ENCODE data around the gene NHP2.
"Not testable (repeated sequence)": the region's sequence is repeated elsewhere in the genome, so short reads cannot be mapped to it uniquely, and the experiment has no call there.

The NHP2 gene

DNA sequence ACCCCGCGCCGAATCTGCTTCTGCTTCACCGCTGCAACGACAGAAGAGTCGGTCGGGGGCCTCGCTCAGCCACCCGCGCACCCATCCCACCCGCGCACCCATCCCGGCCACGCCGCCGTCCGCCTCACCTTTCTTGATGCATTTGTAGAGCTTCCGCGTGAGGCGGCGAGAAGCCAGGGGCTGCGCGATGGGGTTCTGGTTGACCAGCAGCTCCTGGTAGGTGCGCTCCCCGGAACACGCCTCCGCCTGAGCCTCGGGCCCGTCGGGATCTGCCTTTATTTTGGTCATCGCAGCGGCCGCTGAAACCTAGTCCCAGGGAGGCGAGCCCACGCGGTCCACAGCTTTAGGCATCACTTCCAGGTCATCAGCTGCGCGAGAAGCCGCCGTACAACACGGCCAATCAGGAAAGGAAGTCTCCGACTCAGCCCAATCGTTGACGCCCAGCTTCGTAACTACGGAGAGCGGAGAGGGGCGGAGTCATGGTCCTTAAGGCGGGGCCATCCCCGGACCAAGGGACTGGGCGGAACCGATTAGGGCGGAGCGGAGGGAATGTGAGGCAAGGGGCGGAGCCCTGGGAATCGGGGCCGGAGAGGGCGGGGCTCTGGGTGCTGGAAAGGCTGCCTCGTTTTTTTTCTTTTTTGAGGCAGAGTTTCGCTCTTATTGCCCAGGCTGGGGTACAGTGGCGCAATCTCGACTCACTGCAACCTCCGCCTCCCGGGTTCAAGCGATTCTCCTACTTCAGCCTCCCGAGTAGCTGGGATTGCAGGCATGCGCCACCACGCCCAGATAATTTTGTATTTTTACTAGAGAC lies at the start of gene NHP2:
NHP2 (minus strand) TSS at position 356 of the 811 bp plus-strand sequence; CDS start at position 288, 68 bp downstream.
- DNase-seq (ENCODE audit: low read depth in 3 of 3), result peak; percentile 97 to 98 (median 97)

DNA sequence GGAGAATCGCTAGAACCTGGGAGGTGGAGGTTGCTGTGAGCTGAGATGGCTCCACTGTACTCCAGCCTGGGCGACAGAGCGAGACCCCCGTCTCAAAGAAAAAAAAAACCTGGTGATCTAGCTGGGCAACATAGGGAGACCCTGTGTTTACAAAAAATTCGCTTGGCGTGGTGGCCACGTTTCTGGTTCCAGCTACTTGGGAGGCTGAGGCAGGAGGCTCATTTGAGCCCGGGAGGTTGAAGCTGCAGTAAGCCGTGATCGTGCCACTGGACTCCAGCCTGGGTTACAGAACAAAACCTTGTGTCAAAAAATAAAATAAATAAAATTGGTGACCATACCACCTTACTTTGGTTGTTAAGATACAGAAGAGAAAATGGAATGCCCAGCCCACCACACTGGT lies 48.9 kb upstream of the NHP2 start:
- DNase-seq (ENCODE audit: low read depth in 3 of 3), result no peak

DNA sequence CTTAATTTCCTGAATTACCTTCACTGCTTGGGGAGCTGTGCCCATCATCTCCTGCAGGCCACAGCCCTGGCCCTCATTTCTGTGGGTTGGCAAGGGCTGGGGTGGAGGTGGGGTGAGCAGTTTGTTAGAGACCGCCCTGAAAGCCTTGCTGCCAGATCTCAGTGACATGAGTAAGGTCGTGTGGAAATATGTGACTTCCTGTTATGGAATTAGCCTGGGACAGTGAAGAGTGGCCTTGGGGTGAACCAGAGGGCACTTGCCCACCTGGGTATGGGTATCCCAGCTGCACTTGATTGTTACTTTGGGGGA lies 48.2 kb upstream of the NHP2 start:
- DNase-seq (ENCODE audit: low read depth in 3 of 3), result no peak

DNA sequence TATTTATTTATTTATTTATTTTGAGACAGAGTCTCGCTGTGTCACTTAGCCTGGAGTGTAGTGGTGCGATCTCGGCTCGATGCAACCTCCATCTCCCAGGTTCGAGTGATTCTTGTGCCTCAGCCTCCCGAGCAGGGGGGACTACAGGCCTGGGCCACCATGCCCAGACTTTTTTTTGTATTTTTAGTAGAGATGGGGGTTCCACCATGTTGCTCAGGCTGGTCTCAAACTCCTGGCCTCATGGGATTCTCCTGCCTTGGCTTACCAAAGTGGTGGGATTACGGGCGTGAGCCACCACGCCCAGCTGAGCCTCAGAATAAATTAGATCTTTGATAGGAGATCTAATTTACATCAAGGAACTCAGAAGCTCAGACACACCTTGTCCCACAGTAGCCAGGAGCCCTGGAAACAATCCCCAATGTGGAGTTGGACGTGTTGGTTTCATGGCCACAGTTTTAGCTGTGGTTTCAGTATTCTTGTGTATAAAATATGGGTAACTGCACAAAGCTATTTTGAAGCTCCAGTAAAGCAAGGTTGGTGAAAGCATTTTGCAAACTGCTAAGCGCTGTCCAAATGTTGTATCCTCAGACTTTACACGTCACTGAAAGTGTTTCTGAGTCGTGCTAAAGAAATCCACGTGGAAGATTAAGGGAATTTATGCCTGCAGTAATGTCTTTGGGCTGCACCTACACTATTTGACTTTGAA lies 47.7 kb upstream of the NHP2 start:
- no peak for DNase-seq (ENCODE audit: low read depth in 3 of 3)

DNA sequence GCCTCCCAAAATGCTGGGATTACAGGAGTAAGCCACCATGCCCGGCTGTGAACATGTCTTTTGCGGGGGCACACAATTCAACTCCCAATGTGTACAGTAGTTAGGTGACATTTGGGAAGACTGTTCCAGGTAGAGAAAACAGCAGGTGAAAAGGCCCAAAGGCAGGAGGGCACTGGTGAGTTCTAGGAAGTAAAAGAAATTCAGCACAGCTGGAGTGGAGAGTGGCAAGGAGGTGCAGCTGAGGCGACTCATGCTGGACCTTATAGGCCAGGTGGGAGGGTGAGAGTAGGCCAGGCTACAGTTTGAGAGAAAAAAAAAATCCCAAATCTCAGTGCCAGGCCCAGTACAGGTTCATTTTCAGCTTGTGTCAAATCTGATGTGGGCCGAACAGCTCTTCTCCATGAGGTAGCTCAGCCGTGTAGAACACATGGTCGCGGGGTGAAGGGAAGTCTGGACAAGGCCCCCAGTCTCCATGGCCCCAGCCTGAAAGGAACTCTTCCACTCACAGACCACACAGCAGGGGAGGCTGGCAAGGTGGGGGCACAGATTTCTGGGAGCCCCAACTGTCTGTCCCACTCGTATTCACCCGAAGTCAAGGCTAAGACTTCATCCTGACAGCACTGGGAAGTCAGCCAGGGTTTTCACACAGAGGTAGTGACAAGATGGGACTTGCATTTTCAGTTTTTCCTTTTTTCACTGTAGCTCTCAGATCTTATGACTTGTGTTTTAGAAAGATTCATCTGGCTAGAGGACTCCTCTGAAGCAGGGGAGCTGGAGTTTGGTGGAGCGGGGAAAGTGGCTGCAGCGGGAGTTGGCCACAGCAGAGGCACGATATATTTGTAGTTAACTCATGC lies 46.1 kb upstream of the NHP2 start:
- no peak for DNase-seq (ENCODE audit: low read depth in 3 of 3)

DNA sequence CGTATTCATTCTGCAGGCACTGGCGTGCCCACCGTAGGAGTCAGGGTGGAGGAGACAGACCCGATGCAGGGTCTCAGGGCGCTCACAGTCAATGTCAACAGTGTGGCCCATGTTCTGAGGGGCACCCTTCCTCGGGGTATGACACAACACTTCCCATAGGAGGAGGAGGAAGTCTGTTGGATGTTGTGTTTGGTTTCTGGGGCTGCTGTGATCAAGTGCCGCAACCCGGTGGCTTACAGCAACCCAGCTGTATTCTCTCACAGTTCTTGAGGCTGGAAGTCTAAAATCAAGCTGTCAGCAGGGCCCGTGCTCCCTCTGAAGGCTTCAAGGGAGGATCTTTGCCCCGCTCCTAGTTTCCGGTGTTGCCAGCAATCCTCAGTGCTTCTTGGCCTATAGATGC lies 45.0 kb upstream of the NHP2 start:
- DNase-seq (ENCODE audit: low read depth in 3 of 3), result no peak

DNA sequence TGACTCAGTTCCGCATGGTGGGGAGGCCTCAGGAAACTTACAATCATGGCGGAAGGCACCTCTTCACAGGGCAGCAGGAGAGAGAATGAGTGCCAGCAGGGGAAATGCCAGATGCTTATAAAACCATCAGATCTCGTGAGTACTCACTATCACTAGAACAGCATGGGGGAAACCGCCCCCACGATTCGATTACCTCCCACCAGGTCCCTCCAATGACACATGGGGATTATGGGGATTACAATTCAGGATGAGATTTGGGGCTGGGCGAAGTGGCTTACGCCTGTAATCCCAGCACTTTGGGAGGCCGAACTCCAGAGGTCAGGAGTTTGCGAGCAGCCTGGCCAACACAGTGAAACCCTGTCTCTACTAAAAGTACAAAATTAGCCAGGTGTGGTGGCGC lies 44.5 kb upstream of the NHP2 start:
- not testable (repeated sequence) for DNase-seq (ENCODE audit: low read depth in 3 of 3)

DNA sequence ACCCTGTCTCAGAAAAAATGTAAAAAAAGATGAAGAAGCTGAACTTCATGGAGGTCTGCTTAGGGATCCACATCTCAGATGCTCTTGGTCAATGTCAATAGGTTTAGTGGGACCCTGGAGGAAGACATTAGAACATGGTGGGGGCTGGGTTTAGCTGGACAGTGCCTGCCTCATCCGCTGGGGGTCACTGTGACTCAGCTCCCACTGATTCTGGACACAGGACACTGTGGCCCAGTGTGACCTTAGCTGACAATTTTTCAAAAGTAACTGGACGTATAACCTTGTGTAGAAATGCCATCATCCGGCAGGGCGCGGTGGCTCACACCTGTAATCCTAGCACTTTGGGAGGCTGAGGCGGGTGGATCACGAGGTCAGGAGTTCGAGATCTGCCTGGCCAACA lies 43.3 kb upstream of the NHP2 start:
- no peak for DNase-seq (ENCODE audit: low read depth in 3 of 3)

DNA sequence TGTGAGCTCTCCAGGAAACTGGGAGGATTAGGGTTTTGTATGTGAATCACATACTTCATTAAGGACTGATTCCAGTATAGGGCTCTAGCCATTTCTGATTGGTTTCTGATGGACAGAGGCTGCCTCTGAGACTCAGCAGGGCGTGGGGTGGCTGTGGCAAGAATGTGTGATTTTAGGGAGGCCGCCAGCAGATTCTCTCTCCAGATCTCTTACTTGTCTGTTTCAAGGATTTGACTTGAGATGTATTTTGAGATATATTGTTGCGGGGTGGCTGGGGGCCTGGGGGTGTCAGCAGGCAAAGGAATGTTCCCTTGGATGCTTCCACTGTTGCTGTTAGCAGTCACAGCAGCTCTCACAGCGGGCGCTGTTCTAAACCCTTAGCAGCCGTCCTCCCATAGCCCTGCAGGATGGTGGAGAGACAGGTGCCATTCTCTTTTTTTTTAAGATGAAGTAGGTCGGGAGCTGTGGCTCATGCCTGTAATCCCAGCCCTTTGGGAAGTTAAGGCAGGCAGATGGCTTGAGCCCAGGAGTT lies 42.7 kb upstream of the NHP2 start:
- no peak for DNase-seq (ENCODE audit: low read depth in 3 of 3)

DNA sequence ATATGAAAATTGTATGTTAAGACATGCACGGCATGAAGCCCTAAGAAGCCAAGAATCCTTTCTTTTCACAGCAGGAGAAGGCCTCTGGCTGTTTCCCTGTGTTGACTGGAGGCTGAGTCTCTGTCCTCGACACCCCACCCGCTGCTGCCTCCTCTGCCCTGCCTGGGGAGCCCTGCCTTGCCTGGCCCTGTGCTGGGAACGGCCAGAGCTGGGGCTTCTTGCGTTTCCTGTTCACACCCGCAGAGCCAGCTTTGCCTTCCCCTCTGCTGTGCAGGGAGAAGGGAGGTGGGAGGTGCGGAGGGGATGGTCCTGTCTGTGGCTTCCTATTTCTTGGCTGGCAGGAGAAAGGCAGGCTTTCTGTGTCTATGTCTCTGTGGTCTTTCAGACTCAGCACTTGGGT lies 40.3 kb upstream of the NHP2 start:
- DNase-seq (ENCODE audit: low read depth in 3 of 3), result no peak

DNA sequence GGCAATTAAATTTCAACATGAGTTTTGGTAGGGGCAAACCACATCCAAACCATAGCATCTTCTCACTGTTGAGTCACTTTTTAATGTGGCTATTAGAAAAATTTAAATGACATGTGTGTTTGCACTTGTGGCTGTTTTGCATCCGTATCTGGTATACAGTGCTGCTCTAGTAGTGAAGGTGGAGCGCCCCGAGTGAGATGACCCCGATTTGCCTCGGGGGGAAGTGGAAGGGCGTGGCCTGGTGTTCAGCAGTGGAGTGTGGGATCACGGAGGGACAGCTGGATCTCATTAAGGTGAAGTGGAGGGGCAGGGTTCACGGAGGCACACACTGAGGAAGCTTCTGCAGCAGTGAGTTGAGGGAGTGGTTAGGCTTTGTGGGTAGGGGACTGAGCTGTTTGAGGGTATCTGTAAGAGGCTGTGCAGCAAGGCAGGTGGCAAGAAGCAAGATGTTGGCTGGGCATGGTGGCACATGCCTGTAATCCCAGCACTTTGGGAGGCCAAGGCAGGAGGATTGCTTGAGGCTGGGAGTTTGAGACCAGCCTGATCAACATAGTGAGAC lies 39.6 kb upstream of the NHP2 start:
- no peak for DNase-seq (ENCODE audit: low read depth in 3 of 3)

DNA sequence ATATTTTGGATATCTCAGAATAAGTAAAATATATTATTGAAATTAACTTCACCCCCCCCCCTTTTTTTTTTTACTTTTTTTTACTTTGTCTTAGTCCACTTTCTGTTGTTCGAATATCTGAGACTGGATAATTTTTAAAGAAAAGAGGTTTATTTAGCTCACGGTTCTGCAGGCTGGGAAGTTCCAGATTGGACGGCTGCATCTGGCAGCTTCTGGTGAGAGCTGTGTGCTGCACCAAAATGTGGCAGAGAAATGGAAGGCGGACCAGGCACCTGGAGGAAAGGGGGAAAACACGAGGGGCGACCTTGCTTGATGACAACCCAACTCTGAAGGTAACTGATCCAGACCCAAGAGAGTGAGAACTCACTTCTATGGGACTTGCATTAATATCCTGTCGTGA lies 39.1 kb upstream of the NHP2 start:
- no peak for DNase-seq (ENCODE audit: low read depth in 3 of 3)

DNA sequence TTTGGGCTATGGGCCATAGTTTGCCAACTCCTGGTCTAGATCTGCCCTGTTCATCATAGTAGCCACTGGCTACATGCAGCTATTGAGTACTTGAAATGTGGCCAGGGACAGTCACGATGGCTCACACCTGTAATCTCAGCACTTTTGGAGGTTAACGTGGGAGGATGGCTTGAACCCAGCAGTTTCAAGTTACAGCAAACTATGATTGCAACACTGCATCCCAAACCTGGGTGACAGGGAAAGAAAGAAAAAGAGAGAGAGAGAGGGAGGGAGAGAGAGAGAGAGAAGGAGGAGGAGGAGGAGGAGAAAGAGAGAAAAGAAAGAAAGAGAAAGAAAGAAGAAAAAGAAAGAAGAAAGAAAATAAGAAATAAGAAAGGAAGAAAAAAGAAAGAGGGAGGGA lies 38.6 kb upstream of the NHP2 start:
- DNase-seq (ENCODE audit: low read depth in 3 of 3), result no peak

DNA sequence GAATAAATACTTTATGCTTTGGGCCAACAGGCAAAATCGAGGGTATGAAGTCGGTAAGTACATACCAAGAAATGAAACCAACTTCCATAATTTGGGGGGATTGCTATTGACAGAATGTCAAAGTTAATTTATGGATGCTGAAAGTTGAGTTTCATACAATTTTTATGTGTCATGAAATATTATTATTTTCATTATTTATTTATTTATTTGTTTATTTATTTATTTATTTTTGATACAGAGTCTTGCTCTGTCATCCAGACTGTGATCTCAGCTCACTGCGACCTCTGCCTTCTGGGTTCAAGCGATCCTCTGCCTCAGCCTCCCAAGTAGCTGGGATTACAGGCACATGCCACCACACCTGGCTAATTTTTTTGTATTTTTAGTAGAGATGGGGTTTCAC lies 38.0 kb upstream of the NHP2 start:
- no peak for DNase-seq (ENCODE audit: low read depth in 3 of 3)

DNA sequence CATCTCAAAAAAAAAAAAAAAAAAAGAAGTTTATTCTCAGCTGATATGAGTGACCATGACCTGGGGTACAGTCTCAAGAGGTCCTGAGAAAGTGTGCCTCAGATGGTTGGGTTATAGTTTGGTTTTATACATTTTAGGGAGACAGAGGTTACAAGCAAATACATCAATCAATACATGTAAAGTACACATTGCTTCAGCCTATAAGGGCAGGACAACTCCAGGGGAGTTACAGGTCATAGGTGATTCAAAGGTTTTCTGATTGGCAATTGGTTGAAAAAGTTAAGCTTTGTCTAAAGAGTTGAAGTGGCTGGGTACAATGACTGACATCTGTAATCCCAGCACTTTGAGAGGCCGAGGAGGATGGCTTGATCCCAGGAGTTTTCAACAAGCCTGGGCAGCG lies 35.7 kb upstream of the NHP2 start:
- no peak for DNase-seq (ENCODE audit: low read depth in 3 of 3)

DNA sequence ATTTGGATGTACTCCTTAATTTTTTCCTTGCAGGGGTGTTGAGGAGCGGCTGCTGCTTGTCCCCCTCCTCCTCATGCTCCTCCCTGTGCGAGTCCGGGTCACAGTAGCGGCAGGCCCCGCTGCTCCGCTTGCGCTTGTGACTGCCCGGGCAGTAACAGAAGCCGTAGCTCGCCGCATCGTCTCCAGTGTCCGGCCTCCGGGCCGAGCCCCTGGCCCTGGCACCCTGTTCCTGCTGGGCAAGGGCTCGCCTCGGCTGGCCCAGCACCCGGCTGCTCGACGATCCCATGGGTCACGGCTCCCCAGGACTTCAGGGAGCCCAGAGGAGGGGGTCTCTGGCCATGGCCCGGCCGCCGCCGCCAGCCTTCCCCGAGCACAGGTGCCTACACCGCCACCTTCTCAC lies 33.3 kb upstream of the NHP2 start, which contains the start of gene GMCL2:
GMCL2 (minus strand) TSS at position 358 of the 400 bp plus-strand sequence; CDS start at position 286, 72 bp downstream.
- DNase-seq (ENCODE audit: low read depth in 3 of 3), result no peak

DNA sequence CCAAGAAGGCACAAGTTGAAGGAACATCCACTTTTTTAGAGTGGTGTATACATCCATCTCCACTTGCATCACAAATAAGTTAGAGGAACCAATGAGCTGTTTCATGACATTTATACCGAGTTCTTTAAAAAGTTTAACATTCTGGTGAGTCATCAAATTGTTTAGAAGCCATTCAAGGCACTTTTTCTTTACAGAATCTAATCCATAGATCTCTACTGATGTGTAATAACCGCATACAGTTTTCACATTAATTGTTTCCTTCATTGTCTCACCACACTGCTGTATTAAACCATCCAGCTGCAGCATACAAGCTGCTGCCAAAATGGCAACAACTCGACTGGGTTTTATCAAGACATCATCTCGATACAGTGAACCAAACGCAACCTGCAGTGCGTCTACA lies 32.7 kb upstream of the NHP2 start:
- DNase-seq (ENCODE audit: low read depth in 3 of 3), result no peak

DNA sequence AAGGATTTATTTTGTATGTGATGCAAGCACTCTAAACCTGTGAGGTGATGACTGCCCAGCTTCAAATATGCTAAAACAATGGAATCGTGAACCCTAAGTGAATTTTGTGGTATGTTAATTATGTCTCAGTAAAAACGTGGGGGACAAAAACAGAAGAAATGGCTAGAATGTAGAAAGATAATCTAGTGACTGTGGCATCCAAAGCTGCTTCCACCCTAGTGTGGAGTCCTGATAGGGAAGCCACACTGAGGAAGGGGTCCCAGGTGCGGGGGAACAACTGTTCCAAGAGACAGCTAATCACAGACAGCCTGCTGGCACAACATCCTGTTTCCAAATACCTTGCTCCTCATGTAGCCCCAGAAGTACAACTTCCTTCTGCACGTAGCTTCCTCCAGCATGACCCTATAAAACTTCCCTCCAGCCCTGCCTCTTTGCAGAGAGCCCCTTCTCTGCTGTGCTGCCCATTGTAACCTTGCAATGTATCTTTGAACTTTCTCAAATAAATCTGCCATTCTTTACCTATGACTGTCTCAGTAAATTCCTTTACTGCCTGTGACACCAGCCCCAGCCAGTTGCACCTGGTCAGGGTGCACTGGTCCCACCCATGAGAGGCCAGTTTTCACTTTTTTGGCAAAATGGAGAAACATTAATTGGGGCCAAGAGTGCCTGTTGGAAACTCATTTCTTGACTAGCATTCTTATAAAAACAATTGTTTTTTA lies 28.6 kb upstream of the NHP2 start:
- DNase-seq (ENCODE audit: low read depth in 3 of 3), result no peak

DNA sequence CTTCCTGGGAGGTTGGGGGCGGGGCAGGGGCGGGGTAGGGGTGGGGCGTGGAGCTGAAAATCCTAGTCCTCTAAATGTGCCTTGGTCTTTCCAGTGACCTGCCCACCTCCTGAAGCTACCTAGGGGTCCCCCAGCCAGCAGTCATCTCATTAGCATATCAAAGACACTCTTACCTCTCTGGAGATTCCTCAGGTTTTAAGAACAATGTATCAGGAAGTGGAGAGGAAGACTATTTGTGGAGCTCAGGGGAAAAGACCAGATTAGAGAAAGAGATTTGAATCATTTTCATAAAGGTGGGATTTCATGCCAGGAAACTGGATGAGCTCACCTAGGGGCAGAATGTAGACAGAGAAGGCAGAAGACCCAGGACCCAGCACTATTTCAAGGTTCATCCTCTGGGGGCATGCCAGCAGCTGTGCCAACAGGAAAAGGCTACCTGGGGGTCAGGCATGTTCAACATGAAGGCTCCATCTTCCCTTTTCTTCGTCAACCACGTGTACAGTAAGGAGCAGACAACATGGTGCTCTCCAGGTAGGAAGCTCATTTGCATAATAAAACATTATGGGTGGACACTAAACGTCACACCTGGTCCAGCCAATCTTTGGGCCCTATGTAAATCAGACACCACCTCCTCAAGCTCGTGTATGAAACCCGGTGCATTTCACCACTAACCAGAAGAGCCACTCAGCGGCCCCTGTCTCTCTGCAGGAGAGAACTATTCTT lies 26.6 kb upstream of the NHP2 start:
- DNase-seq (ENCODE audit: low read depth in 3 of 3), result no peak

DNA sequence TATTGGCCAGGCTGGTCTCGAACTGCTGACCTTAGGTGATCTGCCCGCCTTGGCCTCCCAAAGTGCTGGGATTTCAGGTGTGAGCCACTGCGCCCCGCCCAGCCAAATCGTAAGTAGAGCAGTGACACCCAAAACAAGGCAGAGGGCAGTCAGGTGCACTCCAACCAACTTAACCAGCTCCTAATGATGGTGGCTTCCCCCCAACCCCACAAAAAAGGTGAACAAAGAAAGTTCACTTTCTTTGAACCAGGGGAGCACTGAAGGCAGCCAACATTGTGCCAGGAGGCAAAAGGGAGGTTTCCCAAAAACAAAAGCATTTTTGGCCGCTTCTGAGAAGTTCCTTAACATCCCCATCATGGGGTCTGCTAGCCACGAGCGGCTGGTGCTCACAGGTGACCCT lies 23.9 kb upstream of the NHP2 start:
- no peak for DNase-seq (ENCODE audit: low read depth in 3 of 3)

DNA sequence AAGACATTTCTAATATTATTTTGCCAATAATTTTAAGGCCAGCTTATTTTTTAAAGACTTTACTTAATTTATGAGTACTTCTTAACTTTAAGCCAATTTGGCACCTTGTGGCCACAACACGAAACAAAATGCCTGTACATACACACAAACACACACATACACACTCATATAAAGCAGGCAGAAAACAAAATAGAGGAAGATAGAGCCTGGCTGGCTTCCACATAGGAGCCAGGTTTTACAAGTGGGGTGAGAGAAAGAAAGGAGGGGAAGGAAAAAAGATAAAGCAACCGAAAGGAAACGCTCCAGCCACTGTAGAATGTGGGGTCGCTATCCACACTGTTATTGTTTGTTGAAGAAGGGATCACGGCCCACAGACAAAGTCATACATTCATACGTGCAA lies 23.1 kb upstream of the NHP2 start:
- no peak for DNase-seq (ENCODE audit: low read depth in 3 of 3)
